ENCODE measurements around the gene AKT1S1. TPM values are rescaled to one million over a fixed set of nuclear protein-coding genes. Genes with fewer than 3 reads are reported as not detected.

AKT1S1 gene
- total RNA-seq, 1 experiment from 2014 or later, result 70.6 TPM

DNA sequence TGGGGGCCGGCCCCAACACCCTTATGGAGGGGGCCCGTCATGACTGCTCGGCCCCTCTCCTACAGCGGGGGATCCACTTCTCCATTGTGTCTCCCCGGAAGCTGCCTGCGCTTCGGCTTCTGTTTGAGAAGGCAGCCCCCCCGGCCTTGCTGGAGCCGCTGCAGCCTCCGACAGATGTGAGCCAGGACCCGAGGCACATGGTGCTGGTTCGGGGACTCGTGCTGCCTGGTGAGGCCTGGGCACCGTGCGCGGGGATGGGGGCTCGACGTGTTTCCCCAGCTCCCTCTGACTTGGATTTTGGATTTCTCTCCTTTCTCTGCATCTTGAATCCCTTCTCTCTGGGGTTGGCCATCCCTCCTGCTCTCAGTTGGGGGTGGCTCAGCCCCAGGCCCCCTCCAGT lies 47.4 kb downstream of the AKT1S1 start:
- intact Hi-C loops (cut with micrococcal nuclease), result no loop called here
- H3K4me3 ChIP-seq (replicated peaks in 1 of 2; ENCODE audit: low read depth in 1 of 2, low read length in 2 of 2), result no peak overlapping the region
- H3K27ac ChIP-seq (ENCODE audit: low read depth, low read length), result no peak overlapping the region
- ATAC-seq, result no peak
- DNase-seq (ENCODE audit: low read depth, low spot score), result no peak
- H3K27me3 ChIP-seq (ENCODE audit: insufficient read depth, low read length), result no peaks in the 10 kb centered on the region
- no peaks in the 10 kb centered on the region for H4K20me1 ChIP-seq (ENCODE audit: insufficient read depth)
- peaks cover 11 to 25% of the 10 kb centered on the region in 2 experiments; a peak in 3 of 4 replicates for H3K36me3 ChIP-seq (ENCODE audit: control insufficient read depth in 1 of 2, insufficient read depth in 2 of 2, low read length in 2 of 2)
- ChIA-PET POLR2A (interaction anchor here (0.6 kb wide), 1 partner anchor 8 kb away, joined by 3 read pairs; no protein-coding TSS in a partner anchor), CTCF (no interaction called here), RAD21 (ENCODE audit: low non-redundant PET in 1 of 2, low total read pairs in 2 of 2, uncharacterized antibody in 2 of 2, unreplicated experiment in 2 of 2) (interaction anchor here in 1 of 2 experiments (0.7 kb wide), 1 partner anchor 486 kb away, joined by 4 read pairs; no protein-coding TSS in a partner anchor)
- BruUV-seq (replicated peaks), result no TSS peak
- H3K4me1 ChIP-seq (ENCODE audit: control insufficient read depth in 1 of 2, insufficient read depth in 2 of 2, low read length in 2 of 2), result no peaks in the 10 kb centered on the region
- TF ChIP-seq, protein P1, sequence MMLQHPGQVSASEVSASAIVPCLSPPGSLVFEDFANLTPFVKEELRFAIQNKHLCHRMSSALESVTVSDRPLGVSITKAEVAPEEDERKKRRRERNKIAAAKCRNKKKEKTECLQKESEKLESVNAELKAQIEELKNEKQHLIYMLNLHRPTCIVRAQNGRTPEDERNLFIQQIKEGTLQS (IDR thresholded peaks at IDR 0.05), result no peak
- TF ChIP-seq EGR1 (IDR thresholded peaks at IDR 0.05; ENCODE audit: low read depth) (no peak), EZH2 (IDR thresholded peaks at IDR 0.05) (no peak), POLR2AphosphoS5 (IDR thresholded peaks at IDR 0.05; ENCODE audit: low read depth, low read length) (no peak), ELF1 (IDR thresholded peaks at IDR 0.05; ENCODE audit: borderline replicate concordance, low read depth) (no peak), POLR2A (IDR thresholded peaks at IDR 0.05; ENCODE audit: borderline replicate concordance, extremely low read depth, insufficient read depth, insufficient read length) (no peak), CBX3 (IDR thresholded peaks at IDR 0.05; ENCODE audit: low read depth) (no peak), FOSL1 (IDR thresholded peaks at IDR 0.05; ENCODE audit: low read depth) (no peak), CEBPB (IDR thresholded peaks at IDR 0.05; ENCODE audit: low read depth) (no peak), SP1 (IDR thresholded peaks at IDR 0.05; ENCODE audit: low read depth) (no peak), SIN3A (IDR thresholded peaks at IDR 0.05; ENCODE audit: low read depth) (no peak), YY1 (IDR thresholded peaks at IDR 0.05; ENCODE audit: extremely low read depth, insufficient replicate concordance, low read depth, low read length) (no peak)
- TF ChIP-seq, protein P2, sequence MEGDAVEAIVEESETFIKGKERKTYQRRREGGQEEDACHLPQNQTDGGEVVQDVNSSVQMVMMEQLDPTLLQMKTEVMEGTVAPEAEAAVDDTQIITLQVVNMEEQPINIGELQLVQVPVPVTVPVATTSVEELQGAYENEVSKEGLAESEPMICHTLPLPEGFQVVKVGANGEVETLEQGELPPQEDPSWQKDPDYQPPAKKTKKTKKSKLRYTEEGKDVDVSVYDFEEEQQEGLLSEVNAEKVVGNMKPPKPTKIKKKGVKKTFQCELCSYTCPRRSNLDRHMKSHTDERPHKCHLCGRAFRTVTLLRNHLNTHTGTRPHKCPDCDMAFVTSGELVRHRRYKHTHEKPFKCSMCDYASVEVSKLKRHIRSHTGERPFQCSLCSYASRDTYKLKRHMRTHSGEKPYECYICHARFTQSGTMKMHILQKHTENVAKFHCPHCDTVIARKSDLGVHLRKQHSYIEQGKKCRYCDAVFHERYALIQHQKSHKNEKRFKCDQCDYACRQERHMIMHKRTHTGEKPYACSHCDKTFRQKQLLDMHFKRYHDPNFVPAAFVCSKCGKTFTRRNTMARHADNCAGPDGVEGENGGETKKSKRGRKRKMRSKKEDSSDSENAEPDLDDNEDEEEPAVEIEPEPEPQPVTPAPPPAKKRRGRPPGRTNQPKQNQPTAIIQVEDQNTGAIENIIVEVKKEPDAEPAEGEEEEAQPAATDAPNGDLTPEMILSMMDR (IDR thresholded peaks at IDR 0.05 in 2 of 3, conservative IDR thresholded peaks at IDR 0.05 in 1 of 3; ENCODE audit: borderline replicate concordance in 1 of 3, insufficient read depth in 1 of 3, low read depth in 2 of 3, low read length in 2 of 3), result no peak
- H3K79me2 ChIP-seq (ENCODE audit: insufficient read depth, low read length), result peaks cover 27% of the 10 kb centered on the region
- no peaks in the 10 kb centered on the region for H3K9me2 ChIP-seq (ENCODE audit: insufficient read depth)
- H3K9ac ChIP-seq (ENCODE audit: low read length), result no peak overlapping the region
- no peak overlapping the region for H2AFZ ChIP-seq (ENCODE audit: low read depth, low read length, poor library complexity, severe bottlenecking)
- H3K4me2 ChIP-seq (ENCODE audit: low read length), result no peak overlapping the region
- no peaks in the 10 kb centered on the region for H3K9me3 ChIP-seq (ENCODE audit: control insufficient read depth in 1 of 2, insufficient read depth in 1 of 2, low read depth in 1 of 2, low read length in 2 of 2)
